Measurements from ENCODE around the gene UBE2E3.

Gene UBE2E3

GRCh38 chr2:181046833-181047232 lies 66.4 kb downstream of the UBE2E3 start:
- no peaks in the 10 kb centered on the region for H3K36me3 ChIP-seq (ENCODE audit: control insufficient read depth, low read length)
- no peaks in the 10 kb centered on the region for H3K79me2 ChIP-seq (ENCODE audit: control insufficient read depth, low read length)
- no peak for TF ChIP-seq EZH2phosphoT487 (IDR thresholded peaks at IDR 0.05; ENCODE audit: borderline replicate concordance, low read length)
- no peak for TF ChIP-seq CTCF (IDR thresholded peaks at IDR 0.05; ENCODE audit: low read depth, low read length, poor library complexity, severe bottlenecking)

DNA sequence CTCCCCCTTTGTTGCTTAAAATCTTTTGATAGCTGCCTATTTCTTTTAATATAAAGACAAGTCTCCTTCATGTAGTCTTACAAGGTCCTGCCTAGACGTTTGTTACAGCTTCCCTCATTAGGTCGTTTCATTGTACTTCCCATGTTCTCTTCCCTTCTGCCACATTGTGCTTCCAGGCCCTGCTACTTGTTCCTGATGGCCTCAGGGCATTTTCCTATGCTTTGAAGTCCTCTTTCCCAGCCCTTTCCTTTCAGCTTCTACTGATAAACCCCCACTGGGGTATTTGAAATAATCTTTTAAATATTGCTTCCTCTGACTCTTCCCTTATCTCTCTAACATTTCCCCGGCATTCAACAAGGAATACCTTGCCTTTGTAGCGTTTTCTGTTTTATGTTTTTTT lies 67.4 kb downstream of the UBE2E3 start:
- Histone ChIP-seq H3K4me3 (ENCODE audit: low read length) (no peak overlapping the region), H3K4me1 (ENCODE audit: control insufficient read depth, low read length) (no peaks in the 10 kb centered on the region), H3K36me3 (ENCODE audit: control insufficient read depth, low read length) (no peaks in the 10 kb centered on the region), H3F3A (ENCODE audit: control insufficient read depth, insufficient read depth) (no peaks in the 10 kb centered on the region), H3K79me2 (ENCODE audit: control insufficient read depth, low read length) (no peaks in the 10 kb centered on the region), H3K27ac (ENCODE audit: low read depth, low read length) (no peak overlapping the region), H3K9me3 (ENCODE audit: control insufficient read depth, insufficient read depth, low read length) (no peaks in the 10 kb centered on the region), H3K9me2 (replicated peaks; ENCODE audit: control insufficient read depth, low read length) (no peaks in the 10 kb centered on the region), H3K27me3 (ENCODE audit: control insufficient read depth, low read length) (no peaks in the 10 kb centered on the region), H4K20me1 (ENCODE audit: control insufficient read depth, insufficient read depth, low read depth, low read length) (no peaks in the 10 kb centered on the region), H3K4me2 (ENCODE audit: low read length) (no peak overlapping the region)
- TF ChIP-seq EZH2phosphoT487 (IDR thresholded peaks at IDR 0.05; ENCODE audit: borderline replicate concordance, low read length) (no peak), CTCF (IDR thresholded peaks at IDR 0.05; ENCODE audit: low read depth, low read length, poor library complexity, severe bottlenecking) (no peak)

More at GRCh38 chr2:181046833-181047232, 66.4 kb downstream of the UBE2E3 start:
- Histone ChIP-seq H4K20me1 (ENCODE audit: control insufficient read depth, insufficient read depth, low read depth, low read length) (no peaks in the 10 kb centered on the region), H3K4me3 (ENCODE audit: low read length) (no peak overlapping the region), H3K4me2 (ENCODE audit: low read length) (no peak overlapping the region), H3K27ac (ENCODE audit: low read depth, low read length) (no peak overlapping the region), H3F3A (ENCODE audit: control insufficient read depth, insufficient read depth) (no peaks in the 10 kb centered on the region; the same call in 1 of the 2 replicates), H3K27me3 (ENCODE audit: control insufficient read depth, low read length) (no peaks in the 10 kb centered on the region), H3K9me2 (replicated peaks; ENCODE audit: control insufficient read depth, low read length) (no peaks in the 10 kb centered on the region), H3K9me3 (ENCODE audit: control insufficient read depth, insufficient read depth, low read length) (no peaks in the 10 kb centered on the region), H3K4me1 (ENCODE audit: control insufficient read depth, low read length) (no peaks in the 10 kb centered on the region)

DNA sequence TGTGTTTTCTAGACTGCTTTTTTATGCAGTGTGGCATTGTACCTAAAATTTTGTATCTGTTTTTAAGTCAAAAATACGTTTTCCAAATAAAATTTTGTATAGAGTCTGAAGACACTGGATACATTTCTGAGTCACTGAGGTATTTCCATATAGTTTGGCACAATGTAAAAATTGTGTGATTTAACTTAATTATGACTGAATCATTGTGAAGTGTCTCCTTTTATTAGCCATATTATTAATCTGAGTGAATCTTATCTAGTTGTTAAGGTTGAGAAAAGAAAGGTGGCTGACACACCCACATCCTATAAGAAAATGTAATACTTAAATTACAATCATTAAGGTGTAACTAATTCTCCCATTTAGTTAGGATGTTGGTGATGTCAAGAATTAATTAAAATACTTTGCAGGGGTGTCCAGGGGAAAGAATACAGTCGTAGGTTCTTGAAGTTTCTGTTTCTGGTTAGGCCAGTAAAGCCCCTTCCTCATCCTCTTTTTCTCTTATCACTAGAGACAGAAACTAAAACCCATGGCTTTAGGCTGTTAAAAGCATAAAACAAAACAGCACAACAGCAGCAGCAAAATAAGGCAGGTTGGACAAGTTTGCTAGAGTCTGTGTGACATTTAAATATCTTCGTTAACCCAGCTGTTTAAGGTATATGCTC lies 71.6 kb downstream of the UBE2E3 start:
- Histone ChIP-seq H4K20me1 (ENCODE audit: control insufficient read depth, insufficient read depth, low read depth, low read length) (no peaks in the 10 kb centered on the region), H3F3A (ENCODE audit: control insufficient read depth, insufficient read depth) (no peaks in the 10 kb centered on the region), H3K9me2 (replicated peaks; ENCODE audit: control insufficient read depth, low read length) (no peaks in the 10 kb centered on the region), H3K4me2 (ENCODE audit: low read length) (no peak overlapping the region), H3K27ac (ENCODE audit: low read depth, low read length) (no peak overlapping the region), H3K9me3 (ENCODE audit: control insufficient read depth, insufficient read depth, low read length) (no peaks in the 10 kb centered on the region), H3K79me2 (ENCODE audit: control insufficient read depth, low read length) (no peaks in the 10 kb centered on the region), H3K4me1 (ENCODE audit: control insufficient read depth, low read length) (no peaks in the 10 kb centered on the region), H3K27me3 (ENCODE audit: control insufficient read depth, low read length) (no peaks in the 10 kb centered on the region), H3K36me3 (ENCODE audit: control insufficient read depth, low read length) (no peaks in the 10 kb centered on the region), H3K4me3 (ENCODE audit: low read length) (no peak overlapping the region)
- TF ChIP-seq EZH2phosphoT487 (IDR thresholded peaks at IDR 0.05; ENCODE audit: borderline replicate concordance, low read length) (no peak), CTCF (IDR thresholded peaks at IDR 0.05; ENCODE audit: low read depth, low read length, poor library complexity, severe bottlenecking) (no peak)

Measured in DOHH2 (cell line).